ENCODE measurements around the gene RRBP1. TPM values are rescaled to one million over a fixed set of nuclear protein-coding genes. Genes with fewer than 3 reads are reported as not detected.

RRBP1 gene
- total and polyA plus RNA-seq, 2 donors (not counting 3 experiments of a cell fraction or from before 2014, with no cell fraction given) = 50.3 to 236 TPM

DNA sequence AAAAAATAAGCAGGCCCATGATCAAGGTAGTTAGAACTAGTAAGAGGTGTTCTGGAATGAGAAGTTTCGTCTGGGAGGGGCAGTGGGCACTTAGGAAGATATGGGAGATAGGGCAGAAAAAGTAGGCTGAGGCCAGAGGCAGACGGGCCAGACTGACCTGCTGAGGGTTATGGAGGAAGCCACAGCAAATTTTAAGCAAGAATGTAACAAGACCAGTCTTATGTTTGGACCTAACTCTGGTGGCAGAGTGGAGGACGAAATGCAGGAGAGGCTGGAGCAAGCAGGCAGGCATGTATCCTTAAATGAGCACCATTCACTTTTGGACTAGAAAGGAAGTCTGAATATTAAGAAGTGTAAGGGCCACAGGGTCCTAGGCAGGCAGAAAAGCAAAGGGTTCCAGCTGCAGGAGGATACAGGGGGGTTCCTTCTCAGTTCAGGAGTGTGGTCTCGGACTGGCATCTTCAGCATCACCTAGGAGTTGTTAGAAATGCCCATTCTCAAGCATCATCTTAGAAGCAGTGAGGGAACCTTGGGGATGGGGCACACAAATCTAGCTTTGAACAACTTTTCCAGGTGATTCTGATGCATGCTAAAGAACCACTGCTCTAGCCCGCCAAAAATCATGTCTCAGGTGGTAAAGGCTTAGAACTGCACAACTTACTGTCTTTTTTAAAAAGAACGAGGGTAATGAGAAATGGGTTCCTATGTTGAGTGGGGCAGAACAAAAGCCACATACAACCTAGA is 113.8 kb downstream of the RRBP1 start:
- peaks cover 23% of the 10 kb centered on the region for H3K4me1 ChIP-seq (ENCODE audit: control insufficient read depth, extremely low read depth, insufficient read depth, low read length)
- H3K4me3 ChIP-seq (replicated peaks in 1 of 3; ENCODE audit: insufficient read depth in 1 of 3, low read depth in 1 of 3, low read length in 3 of 3) = peak overlapping the region in 2 of 3 experiments; percentile 56 to 84
- DNase-seq (ENCODE audit: low read depth, low spot score) = peak; percentile 23
- TF ChIP-seq POLR2A (IDR thresholded peaks at IDR 0.05; ENCODE audit: low read depth, low read length) (no peak), POLR2AphosphoS5 (IDR thresholded peaks at IDR 0.05; ENCODE audit: insufficient read depth, low read depth, low read length) (no peak), GATA2 (IDR thresholded peaks at IDR 0.05; ENCODE audit: insufficient read depth, insufficient read length, low read depth, low read length) (no peak), MYC (IDR thresholded peaks at IDR 0.05; ENCODE audit: low read depth, low read length) (no peak), EZH2 (IDR thresholded peaks at IDR 0.05; ENCODE audit: borderline replicate concordance, low read depth, low read length, severe bottlenecking) (no peak), JUN (IDR thresholded peaks at IDR 0.05; ENCODE audit: borderline replicate concordance, insufficient read depth, insufficient read length, low read depth) (no peak), FOS (IDR thresholded peaks at IDR 0.05; ENCODE audit: borderline replicate concordance, insufficient read depth, low read length) (no peak)
- TF ChIP-seq, protein P1, sequence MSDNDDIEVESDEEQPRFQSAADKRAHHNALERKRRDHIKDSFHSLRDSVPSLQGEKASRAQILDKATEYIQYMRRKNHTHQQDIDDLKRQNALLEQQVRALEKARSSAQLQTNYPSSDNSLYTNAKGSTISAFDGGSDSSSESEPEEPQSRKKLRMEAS (IDR thresholded peaks at IDR 0.05; ENCODE audit: insufficient read depth, insufficient read length) = no peak
- TF ChIP-seq, protein P2, sequence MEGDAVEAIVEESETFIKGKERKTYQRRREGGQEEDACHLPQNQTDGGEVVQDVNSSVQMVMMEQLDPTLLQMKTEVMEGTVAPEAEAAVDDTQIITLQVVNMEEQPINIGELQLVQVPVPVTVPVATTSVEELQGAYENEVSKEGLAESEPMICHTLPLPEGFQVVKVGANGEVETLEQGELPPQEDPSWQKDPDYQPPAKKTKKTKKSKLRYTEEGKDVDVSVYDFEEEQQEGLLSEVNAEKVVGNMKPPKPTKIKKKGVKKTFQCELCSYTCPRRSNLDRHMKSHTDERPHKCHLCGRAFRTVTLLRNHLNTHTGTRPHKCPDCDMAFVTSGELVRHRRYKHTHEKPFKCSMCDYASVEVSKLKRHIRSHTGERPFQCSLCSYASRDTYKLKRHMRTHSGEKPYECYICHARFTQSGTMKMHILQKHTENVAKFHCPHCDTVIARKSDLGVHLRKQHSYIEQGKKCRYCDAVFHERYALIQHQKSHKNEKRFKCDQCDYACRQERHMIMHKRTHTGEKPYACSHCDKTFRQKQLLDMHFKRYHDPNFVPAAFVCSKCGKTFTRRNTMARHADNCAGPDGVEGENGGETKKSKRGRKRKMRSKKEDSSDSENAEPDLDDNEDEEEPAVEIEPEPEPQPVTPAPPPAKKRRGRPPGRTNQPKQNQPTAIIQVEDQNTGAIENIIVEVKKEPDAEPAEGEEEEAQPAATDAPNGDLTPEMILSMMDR (IDR thresholded peaks at IDR 0.05; ENCODE audit: extremely low read depth in 1 of 2, insufficient read depth in 1 of 2, low read depth in 1 of 2, low read length in 2 of 2) = no peak
- H2AFZ ChIP-seq (ENCODE audit: low read depth, low read length) = peak overlapping the region; percentile 25
- intact Hi-C loops (cut with micrococcal nuclease) (no loop called here), dilution Hi-C loops (cut with MboI; ENCODE audit: extremely low pct_ligation_motif_present, low sequenced_read_pairs) (no loop called here)
- peak; percentile 4 for FAIRE-seq
- CTCF ChIA-PET = no interaction called here
- peak overlapping the region; percentile 90 for H3K9ac ChIP-seq (replicated peaks; ENCODE audit: extremely low read depth, insufficient read depth, low read length)
- peaks cover 33% of the 10 kb centered on the region for H3K79me2 ChIP-seq (ENCODE audit: control insufficient read depth, insufficient read depth, low read length)
- no TSS peak for BruUV-seq (replicated peaks)
- H3K27me3 ChIP-seq (ENCODE audit: control insufficient read depth in 2 of 2, insufficient read depth in 2 of 2, low read length in 2 of 2) = no peaks in the 10 kb centered on the region
- H3K27ac ChIP-seq (ENCODE audit: insufficient read depth, low read depth, low read length) = peak overlapping the region; percentile 91
- no peaks in the 10 kb centered on the region for H4K20me1 ChIP-seq (replicated peaks; ENCODE audit: control insufficient read depth, extremely low read depth, insufficient read depth, low read length)
- POLR2A ChIA-PET = no interaction called here
- peak overlapping the region; percentile 79 for H3K4me2 ChIP-seq (ENCODE audit: insufficient read depth, low read length)
- H3K9me3 ChIP-seq (replicated peaks; ENCODE audit: control insufficient read depth, insufficient read depth, low read length) = no peaks in the 10 kb centered on the region
- no peaks in the 10 kb centered on the region for H3K9me1 ChIP-seq (replicated peaks; ENCODE audit: control insufficient read depth, extremely low read depth, insufficient read depth, low read length)
- H3K36me3 ChIP-seq (ENCODE audit: control insufficient read depth in 2 of 2, extremely low read depth in 1 of 2, insufficient read depth in 2 of 2, low read length in 2 of 2) = no peaks in the 10 kb centered on the region
